Activated CD8-positive, alpha-beta memory T cell treated with anti-CD3 and anti-CD28 coated beads for 24 hours (primary cell): ENCODE measurements around the gene MID2.
A peak's percentile ranks its signal among the peaks of the same experiment; 100 is the strongest.
"Not testable (repeated sequence)": the region's sequence is repeated elsewhere in the genome, so short reads cannot be mapped to it uniquely, and the experiment has no call there.

ENCODE experiments used
- DNase-seq: peaks from one replicate; pipeline ENCODE4 v3.0.0-alpha.2; 2020

The MID2 gene, protein sequence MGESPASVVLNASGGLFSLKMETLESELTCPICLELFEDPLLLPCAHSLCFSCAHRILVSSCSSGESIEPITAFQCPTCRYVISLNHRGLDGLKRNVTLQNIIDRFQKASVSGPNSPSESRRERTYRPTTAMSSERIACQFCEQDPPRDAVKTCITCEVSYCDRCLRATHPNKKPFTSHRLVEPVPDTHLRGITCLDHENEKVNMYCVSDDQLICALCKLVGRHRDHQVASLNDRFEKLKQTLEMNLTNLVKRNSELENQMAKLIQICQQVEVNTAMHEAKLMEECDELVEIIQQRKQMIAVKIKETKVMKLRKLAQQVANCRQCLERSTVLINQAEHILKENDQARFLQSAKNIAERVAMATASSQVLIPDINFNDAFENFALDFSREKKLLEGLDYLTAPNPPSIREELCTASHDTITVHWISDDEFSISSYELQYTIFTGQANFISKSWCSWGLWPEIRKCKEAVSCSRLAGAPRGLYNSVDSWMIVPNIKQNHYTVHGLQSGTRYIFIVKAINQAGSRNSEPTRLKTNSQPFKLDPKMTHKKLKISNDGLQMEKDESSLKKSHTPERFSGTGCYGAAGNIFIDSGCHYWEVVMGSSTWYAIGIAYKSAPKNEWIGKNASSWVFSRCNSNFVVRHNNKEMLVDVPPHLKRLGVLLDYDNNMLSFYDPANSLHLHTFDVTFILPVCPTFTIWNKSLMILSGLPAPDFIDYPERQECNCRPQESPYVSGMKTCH

GRCh38 chrX:107825698-107826237, at the start of gene MID2:
Gene MID2, plus strand, starts transcription at chrX:107825866. Its CDS starts 561 bp downstream, at chrX:107826427.
- peak; percentile 75 for DNase-seq

GRCh38 chrX:107776649-107777535, 48.8 kb upstream of the MID2 start:
- peak; percentile 83 for DNase-seq

DNA sequence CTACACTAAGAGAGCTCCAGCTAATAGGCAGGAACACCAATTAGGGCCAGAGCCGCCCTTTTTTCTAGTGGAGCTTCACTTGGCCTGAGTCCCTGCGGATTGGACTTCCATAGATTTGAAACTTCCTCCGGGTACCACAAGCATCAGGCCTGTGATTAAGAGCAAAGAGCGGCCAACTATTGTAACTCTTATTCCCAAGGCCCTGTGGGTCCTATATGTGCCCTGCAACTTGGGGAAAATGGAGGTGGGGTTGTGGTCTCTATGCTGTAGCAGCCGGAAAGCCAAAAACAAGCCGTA, 48.2 kb upstream of the MID2 start, which contains the start of gene NCBP2L:
Gene NCBP2L, plus strand, starts transcription at position 198 of the 297 bp plus-strand sequence. CDS start 16,488 bp downstream, outside the sequence.
- DNase-seq: no peak

DNA sequence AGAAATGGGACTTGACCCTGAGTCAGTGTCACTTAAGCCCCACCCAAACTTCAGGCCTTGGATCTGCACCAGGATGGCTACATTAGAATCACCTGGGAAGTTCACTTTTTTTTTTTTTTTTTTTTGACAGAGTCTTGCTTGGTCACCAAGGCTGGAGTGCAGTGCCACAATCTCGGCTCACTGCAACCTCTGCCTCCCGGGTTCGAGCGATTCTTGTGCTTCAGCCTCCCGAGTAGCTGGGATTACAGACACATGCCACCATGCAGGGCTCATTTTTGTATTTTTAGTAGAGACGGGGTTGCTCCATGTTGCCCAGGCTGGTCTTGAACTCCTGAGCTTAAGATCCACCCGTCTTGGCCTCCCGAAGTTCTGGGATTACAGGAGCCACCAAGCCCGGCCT, 45.1 kb upstream of the MID2 start:
- no peak for DNase-seq

DNA sequence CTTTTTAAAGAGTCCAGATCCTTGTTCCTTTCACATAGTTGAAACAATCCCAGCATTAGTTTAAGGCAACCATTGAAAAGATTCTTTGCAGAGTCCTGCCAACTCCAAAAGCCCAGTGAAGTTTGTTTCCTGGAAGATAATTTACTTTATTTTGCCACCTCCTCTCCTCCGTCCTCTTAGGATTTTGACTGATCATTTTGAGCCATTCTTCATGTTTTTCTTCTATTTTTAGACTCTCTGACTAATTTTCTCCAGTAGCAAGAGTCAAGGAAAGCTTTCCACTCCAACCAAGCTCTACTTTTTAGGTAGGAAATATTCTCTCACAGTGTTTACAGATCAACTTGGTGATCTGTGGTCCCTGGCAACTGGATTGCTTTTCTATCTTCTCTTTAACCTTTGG, 37.8 kb upstream of the MID2 start:
- no peak for DNase-seq

DNA sequence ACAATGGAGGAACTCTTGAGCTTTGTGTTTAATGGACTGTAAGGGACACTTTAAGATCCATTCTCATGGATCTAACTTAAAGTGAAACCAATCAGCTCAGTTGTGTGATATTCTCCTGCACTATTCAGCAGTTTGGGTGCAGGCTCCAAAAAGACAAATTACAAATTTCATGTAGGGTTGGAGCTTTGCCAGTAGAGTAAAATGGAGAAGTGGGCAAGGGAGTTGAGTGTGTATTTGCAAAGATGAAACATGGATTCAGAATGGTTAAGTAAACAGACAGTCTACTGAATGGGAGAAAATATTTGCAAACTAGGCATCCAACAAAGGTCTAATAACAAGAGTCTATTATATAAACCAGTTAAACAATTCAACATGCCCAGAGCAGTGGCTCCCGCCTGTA, 21.2 kb upstream of the MID2 start:
- DNase-seq: no peak

GRCh38 chrX:107805179-107805578, 20.5 kb upstream of the MID2 start:
- no peak for DNase-seq

GRCh38 chrX:107810053-107810452, 15.6 kb upstream of the MID2 start:
- not testable (repeated sequence) for DNase-seq

- no peak for DNase-seq
Observed at GRCh38 chrX:107818900-107819521, 6.7 kb upstream of the MID2 start.

- no peak for DNase-seq
Observed at GRCh38 chrX:107823042-107823441, 2.6 kb upstream of the MID2 start.

GRCh38 chrX:107823456-107823855, 2.2 kb upstream of the MID2 start:
- no peak for DNase-seq

DNA sequence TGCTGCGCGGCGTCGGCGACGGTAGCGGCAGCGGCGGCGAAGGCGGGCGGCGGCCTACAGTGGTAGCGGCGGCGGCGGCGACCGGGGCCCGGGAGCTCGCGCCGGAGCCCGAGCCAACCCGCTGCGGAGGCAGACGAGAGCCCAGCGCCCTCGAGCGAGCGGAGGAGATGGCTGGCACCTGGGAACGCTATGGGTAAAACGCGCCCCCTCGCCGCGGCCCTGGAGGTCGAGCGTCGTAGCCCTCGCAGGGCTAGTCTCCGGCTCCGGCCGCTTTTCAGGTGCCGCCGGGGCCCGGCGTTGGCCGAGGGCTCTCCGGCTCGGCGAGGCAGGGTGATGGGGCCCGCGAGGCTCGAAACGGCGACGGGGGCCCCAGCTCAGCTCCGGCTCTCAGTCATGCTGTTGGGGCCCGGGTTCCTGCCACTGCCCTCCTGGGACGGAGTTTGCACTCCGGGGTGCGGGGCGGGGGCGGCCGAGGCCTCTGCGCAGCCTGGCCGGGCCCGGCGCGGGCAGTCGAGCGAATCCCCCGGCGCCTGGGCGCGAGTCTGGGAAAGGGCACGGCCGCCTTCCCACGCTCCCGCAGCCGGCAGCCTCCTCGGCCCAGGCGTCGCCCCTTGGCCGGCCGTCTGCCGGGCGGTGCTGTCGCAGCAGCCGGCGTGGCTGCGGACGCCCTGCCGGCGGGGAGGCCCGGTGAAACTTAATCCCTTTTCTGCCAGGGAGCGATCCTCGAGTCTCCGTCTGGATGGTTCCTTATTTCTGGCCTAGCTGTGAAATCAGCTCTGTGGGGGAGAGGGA, 768 bp downstream of the MID2 start:
- peak; percentile 72 for DNase-seq

DNA sequence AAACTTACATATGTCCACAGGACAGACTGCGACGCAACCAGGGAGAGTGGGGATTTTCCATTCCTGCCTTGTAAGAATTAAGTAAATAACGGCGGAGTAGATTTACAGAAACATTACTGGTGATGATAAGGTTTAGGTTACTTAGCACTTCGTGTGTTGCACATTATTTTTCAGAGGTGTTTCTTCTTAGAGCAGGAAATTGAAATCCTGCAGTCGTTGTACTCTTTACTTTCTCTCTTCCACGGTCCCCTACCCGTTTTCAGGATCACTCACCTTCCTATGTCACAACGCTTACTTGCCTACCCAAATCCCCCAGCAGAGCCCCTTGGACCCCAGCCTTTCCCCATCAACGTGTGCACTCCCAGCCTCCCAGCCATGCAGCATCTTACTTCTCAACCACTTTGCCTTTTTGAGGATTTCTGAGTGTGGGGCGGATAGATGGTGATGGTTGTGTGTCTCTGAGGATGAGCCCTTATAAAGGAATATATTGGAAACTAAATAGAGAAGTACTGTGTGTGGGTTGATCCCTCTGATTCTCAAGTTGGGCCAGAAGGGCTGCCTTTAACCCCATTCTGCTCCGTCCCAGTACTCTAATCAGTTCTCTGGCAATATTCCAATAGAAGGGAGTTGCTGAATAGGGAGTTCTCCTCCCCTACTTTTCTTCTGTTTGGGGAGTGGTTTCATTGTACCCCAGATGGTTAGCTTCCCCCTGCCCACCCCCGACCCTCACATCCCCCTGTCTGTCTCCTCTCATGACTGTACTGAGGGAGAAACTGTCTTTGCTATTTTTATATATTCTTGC, 1.6 kb downstream of the MID2 start:
- no peak for DNase-seq

- DNase-seq: no peak
Observed at GRCh38 chrX:107827852-107828251, 2.2 kb downstream of the MID2 start.

DNA sequence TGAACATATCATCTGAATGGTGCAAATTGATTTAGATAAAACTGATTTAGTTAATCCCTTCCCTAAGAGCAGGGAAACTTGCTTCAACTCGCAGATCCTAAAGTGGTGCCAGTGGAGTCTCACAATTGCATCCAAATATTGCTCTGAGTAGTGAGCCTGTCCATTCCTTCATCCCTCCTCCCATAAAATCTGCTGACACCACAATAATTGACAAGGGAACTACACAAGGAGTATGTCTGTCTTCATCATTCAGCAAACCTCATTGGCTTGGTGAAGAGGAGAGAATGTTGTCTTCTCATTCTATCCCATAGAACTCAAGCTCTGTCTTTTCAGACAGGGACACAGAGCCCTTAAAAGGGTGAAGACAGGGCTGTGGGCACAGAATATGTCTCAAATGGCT, 4.2 kb downstream of the MID2 start:
- DNase-seq: no peak

DNA sequence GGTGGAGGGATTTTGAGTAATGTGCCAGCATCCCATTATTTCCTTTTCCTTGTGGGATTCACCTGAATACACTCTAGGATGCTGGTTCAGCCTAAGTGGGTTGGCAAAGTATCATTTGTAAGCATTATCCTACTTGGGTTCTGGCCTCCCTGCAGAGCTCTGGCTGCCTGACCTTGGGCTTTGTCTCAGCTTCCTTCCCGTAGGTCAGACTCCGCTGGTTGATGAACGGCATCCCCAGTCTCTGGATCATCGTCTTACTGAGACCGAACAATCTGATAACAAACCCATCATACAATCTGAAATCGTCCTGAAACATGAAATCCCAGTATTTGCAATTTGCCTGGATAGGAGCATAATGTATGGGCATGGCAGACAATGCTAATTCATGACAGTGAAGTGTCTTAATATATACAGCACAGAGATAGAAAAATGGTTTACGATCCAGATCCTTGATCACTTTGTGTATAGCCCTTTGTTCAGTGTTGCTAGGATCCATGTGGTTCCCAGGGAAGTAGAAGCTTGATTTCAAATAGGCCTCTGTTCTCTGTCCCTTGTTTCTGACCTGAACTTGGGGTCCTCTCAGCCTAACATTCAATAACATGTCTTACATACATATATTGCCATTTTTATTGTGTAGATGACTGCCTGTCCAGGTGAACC, 5.5 kb downstream of the MID2 start:
- no peak for DNase-seq

GRCh38 chrX:107834275-107835201, 8.9 kb downstream of the MID2 start:
- no peak for DNase-seq

GRCh38 chrX:107836958-107837357, 11.3 kb downstream of the MID2 start:
- DNase-seq: no peak

GRCh38 chrX:107840971-107841370, 15.3 kb downstream of the MID2 start:
- DNase-seq: no peak
